ENCODE data around the gene EPB42. TPM values are rescaled to one million over a fixed set of nuclear protein-coding genes. Genes with fewer than 3 reads are reported as not detected.

The EPB42 gene
- total RNA-seq = under 1 TPM in 2 of 4 donors, not detected in 2; 0.12 to 0.40 TPM

DNA sequence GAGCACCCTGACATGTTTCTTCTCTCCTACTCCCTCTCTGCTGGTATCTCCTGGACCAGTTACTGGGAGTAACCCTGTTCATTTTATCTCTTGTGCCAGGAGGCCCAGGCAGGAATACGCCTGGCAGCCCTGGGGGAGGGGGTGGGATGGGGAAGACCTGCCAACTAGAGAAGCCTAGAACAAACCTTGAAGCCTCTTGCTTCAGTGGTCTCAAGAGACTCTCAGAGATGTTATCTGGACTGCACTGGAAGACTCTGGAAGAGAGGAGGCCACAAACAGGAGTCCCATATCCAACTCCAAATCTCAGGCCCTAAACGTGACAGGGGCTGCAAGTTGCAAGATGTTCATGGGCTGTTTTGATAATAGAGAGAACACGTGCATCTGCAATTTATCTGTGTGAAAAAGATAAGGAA, at the start of gene EPB42:
EPB42 (minus strand) TSS at position 28 of the 413 bp plus-strand sequence. CDS start 193 bp downstream, outside the sequence.
- 54 to 72% methylated on average over 2 of the region's 3 CpGs for WGBS, 2 donors (ENCODE audit: low coverage in 1 of 2)
- Histone ChIP-seq H3K36me3 (no peaks in the 10 kb centered on the region), H3K4me1 (no peaks in the 10 kb centered on the region), H3K9me3 (no peaks in the 10 kb centered on the region), H3K27me3 (peaks cover 11% of the 10 kb centered on the region), H3K27ac (no peak within 1 kb of the TSS), H3K4me3 (no peak within 1 kb of the TSS)
- TF ChIP-seq POLR2AphosphoS5 (IDR thresholded peaks at IDR 0.05) (no peak), POLR2A (IDR thresholded peaks at IDR 0.05) (no peak), EP300 (IDR thresholded peaks at IDR 0.05) (no peak)
- TF ChIP-seq, protein P1, sequence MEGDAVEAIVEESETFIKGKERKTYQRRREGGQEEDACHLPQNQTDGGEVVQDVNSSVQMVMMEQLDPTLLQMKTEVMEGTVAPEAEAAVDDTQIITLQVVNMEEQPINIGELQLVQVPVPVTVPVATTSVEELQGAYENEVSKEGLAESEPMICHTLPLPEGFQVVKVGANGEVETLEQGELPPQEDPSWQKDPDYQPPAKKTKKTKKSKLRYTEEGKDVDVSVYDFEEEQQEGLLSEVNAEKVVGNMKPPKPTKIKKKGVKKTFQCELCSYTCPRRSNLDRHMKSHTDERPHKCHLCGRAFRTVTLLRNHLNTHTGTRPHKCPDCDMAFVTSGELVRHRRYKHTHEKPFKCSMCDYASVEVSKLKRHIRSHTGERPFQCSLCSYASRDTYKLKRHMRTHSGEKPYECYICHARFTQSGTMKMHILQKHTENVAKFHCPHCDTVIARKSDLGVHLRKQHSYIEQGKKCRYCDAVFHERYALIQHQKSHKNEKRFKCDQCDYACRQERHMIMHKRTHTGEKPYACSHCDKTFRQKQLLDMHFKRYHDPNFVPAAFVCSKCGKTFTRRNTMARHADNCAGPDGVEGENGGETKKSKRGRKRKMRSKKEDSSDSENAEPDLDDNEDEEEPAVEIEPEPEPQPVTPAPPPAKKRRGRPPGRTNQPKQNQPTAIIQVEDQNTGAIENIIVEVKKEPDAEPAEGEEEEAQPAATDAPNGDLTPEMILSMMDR (IDR thresholded peaks at IDR 0.05) = no peak
- ATAC-seq = no peak

DNA sequence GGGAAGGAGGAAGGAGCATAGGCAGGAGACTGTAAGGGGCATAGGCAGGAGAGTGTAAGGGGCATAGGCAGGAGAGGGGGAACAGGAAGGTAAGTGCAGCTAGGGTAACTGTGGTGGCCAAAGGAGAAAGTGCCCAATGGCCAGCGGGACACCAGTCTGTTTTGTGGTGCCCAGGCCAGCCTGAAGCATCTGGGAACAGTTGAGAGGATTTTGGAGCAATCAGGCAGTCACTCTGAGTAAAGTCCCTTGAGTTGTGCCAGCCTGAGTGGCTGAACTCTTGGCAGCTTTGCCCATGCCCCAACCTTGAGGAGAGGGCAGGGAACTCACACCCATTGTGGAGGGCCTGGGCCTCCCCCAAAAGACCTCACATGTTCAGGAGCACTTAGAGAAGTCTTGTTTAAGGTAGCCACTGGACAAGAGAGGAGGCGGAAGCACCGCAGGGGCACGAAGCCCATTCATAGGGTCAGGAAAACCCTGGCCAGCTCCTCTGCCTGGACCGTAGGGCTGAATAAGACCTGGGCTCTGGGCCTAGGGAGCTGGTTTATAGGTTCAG, 49.4 kb upstream of the EPB42 start:
- Histone ChIP-seq H3K27me3 (peaks cover 48% of the 10 kb centered on the region), H3K9me3 (no peaks in the 10 kb centered on the region), H3K4me3 (no peak overlapping the region), H3K4me1 (no peaks in the 10 kb centered on the region), H3K27ac (no peak overlapping the region), H3K36me3 (no peaks in the 10 kb centered on the region)
- no peak for ATAC-seq
- TF ChIP-seq, protein P1 (IDR thresholded peaks at IDR 0.05) = no peak
- TF ChIP-seq POLR2AphosphoS5 (IDR thresholded peaks at IDR 0.05) = no peak
- 70% methylated on average over 1 of the region's 5 CpGs; no CpG with 5 or more reads in 1 of the 2 donors for WGBS, 2 donors (ENCODE audit: low coverage in 1 of 2)

DNA sequence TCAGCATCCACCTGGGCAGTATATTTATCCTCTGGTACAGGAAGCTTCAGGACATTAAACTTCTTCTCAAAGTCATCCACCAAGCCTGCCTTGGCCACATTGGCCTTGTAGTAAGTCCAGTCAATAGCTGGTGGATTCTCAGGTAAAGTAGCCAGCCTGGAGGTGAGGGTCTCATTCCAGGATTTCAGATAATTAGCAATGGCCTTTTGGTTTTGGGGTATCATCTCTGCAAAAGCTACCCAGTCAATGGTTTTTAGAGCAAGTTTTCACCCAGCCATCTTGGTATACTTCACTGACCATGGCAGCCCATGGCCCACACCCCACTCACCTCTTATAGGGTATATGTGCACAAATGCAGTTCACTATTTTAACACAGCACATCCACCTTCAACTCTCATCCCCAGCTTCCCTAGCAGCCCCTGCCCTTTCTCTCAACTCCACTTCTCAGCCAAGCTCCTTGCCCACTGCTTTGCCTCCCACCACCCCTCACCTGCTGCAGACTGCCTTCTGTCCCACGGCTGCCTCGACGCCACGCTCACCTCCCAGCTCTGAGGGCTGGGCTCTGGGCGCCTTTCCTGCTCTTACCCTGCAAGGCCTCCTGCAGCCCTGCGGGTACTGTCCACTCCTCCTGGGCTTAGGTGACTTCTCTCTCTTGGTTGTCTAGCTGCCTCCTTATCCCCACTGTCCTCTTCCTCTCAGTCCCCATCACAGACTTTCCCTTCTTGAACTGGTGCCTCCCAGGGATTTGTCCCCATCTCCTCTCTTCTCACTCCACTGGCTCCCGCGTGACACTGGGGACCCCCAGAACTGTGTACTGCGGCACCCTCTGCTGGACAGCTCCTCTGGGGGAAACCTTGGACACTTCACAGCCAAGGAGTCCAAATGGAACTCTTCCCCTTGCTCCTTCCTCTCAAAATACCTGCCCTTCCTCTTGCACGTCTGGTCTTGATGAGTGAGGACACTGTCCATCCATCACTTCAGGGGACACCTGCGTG, 47.6 kb upstream of the EPB42 start:
- WGBS, 2 donors (ENCODE audit: low coverage in 1 of 2) = 46 to 49% methylated on average over 7 to 11 of the region's 11 CpGs
- ATAC-seq = no peak
- H3K27me3 ChIP-seq = peaks cover 37% of the 10 kb centered on the region
- H3K27ac ChIP-seq = no peak overlapping the region
- H3K4me3 ChIP-seq = no peak overlapping the region
- no peaks in the 10 kb centered on the region for H3K36me3 ChIP-seq
- no peaks in the 10 kb centered on the region for H3K4me1 ChIP-seq
- no peaks in the 10 kb centered on the region for H3K9me3 ChIP-seq
- TF ChIP-seq, protein P1 (IDR thresholded peaks at IDR 0.05) = peak in 2 of 4 experiments; percentile 10 to 23
- no peak for TF ChIP-seq EP300 (IDR thresholded peaks at IDR 0.05)
- no peak for TF ChIP-seq POLR2AphosphoS5 (IDR thresholded peaks at IDR 0.05)
- no peak for TF ChIP-seq POLR2A (IDR thresholded peaks at IDR 0.05)

DNA sequence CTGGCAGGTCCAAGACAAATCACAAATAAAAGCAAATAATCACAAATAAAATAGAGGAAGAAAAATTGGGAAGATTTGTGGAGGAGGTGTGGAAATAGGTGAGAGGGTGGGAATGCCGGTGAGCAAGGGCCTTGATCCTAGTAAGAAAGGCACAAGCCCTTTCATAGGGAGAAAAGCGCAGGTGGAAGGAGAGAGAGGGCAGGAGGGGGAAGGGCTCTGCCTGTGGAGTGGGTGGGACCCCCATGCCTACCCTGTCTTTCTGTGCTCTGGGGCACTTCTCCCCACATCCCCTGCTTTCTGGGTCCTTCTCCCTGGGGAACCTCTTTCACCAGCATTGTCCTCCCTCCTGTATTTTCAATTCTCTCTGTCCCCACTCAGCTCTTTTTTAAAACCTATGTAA, 46.6 kb upstream of the EPB42 start:
- Histone ChIP-seq H3K27me3 (peaks cover 29% of the 10 kb centered on the region), H3K27ac (no peak overlapping the region), H3K36me3 (no peaks in the 10 kb centered on the region), H3K9me3 (no peaks in the 10 kb centered on the region), H3K4me3 (no peak overlapping the region), H3K4me1 (no peaks in the 10 kb centered on the region)
- TF ChIP-seq, protein P1 (IDR thresholded peaks at IDR 0.05) = no peak
- TF ChIP-seq POLR2AphosphoS5 (IDR thresholded peaks at IDR 0.05) (no peak), EP300 (IDR thresholded peaks at IDR 0.05) (no peak), POLR2A (IDR thresholded peaks at IDR 0.05) (no peak)
- WGBS, 2 donors (ENCODE audit: low coverage in 1 of 2) = 89 to 95% methylated on average over 2 of the region's 2 CpGs
- ATAC-seq = no peak

Data from gastroesophageal sphincter (tissue), 4 donors.